HG03571 (cell line): ENCODE measurements around the gene ARHGEF1.
"Not testable (repeated sequence)": the region's sequence is repeated elsewhere in the genome, so short reads cannot be mapped to it uniquely, and the experiment has no call there.

Experiments used
- ATAC-seq: cut with Tn5 transposase; IDR thresholded peaks from one replicate; pipeline ENCODE4 v1.9.1; 2021; ENCODE audit not compliant: unreplicated experiment

Gene ARHGEF1

DNA sequence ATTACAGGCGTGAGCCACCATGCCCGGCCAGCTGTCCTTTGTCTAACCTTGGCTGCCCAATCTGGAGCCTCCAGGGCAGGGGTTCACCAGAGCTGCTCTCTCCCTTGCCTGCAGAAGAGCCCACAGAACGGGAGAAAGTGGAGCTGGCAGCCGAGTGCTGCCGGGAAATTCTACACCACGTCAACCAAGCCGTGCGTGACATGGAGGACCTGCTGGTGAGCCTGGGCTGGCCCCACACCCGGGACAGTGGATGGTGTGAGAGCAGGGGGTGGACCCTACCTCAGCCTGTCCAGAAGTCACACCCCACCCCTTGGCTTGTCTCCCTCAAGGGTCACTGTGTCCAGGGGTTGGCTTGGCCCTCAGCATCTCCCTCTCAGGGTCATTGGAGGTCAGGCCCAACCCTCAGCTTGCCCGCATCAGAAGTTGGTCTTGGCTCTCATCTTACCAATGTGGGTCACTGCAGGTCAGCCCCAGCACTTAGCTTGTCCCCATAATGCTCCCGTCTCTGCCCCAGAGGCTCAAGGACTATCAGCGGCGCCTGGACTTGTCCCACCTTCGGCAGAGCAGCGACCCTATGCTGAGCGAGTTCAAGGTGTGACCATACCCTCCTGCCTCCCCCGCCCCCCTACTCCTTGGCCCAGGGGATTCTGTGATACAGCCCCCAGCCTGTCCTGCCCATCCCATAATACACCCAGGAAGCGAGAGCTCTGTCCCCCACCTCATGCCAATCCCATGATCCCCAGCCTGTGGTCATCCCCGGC, 20.4 kb downstream of the ARHGEF1 start:
- no peak for ATAC-seq

DNA sequence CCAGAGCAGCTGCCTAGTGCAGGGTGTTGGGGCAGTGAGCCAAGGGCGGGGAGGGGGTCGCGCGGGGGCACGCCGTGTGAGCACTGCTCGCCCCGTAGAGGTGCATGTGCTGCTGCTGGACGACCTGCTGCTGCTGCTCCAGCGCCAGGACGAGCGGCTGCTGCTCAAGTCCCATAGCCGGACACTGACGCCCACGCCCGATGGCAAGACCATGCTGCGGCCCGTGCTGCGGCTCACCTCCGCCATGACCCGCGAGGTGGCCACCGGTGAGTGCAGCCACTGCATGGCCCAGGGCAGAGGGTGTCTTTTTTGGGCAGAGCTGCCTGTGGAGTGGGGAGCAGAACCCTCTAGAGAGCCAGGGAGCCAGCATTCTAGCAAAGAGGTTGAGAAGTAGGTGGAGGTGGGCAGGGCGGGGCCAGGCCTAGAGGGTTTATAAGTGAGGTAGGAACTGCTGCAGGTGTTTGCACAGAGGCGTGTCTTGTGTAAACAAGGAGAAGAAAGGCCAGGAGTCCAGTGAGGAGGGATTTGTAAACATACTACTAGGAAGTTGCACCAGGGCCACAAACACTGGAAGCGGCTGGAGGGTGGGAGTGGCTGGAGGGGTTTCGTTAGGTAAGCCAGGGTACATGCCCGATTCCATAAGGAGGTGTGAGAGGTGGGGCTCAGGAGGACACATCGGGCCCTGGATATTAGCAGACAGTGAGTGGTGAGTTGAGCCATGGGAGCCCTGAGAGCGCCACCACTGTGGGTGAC, 21.3 kb downstream of the ARHGEF1 start:
- ATAC-seq: no peak

DNA sequence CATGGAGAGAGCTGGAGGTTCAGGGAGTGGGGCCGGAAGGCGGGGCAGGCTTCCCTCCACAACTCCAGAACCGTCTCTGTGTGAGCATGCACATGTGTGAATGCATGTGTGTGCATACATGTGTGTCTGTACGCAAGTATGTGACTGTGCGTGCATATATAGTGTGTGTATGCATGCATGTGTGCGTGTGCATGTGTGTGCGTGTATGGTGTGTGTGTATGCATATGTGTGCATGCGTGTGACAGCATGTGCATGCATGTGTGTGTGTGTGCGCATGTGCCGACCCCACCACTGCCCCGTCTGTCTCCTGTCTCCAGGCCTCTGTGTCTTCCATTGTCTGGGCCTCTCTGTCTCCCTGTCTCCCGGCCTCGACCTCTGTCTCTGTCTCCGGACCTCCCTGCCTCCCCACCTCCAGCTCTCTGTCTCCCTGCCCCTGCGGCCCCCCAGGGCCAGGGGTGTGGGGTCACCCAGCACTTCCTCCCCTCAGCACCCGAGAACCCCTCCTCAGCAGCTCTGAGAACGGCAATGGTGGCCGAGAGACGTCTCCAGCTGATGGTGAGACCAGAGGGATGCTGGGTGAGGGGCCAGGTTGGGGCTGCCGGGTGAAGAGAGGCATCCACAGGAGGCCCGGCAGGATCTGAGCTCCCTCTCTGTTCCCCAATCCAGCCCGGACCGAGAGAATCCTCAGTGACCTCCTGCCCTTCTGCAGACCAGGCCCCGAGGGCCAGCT, 22.5 kb downstream of the ARHGEF1 start:
- no peak for ATAC-seq

DNA sequence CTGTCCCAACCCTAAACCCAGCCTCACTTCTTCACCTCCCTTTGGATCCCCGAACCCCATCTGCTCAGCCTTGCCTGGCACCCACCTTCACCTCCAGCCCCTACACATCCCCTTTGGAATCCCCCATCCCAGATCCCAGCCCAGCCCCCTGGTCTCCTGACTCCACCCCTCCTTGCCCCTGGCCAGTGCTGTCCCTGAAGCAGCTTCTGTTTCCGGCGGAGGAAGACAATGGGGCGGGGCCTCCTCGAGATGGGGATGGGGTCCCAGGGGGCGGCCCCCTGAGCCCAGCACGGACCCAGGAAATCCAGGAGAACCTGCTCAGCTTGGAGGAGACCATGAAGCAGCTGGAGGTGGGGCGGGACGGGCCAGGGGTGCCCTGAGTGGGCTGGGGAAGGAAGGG, 23.3 kb downstream of the ARHGEF1 start:
- ATAC-seq: no peak

DNA sequence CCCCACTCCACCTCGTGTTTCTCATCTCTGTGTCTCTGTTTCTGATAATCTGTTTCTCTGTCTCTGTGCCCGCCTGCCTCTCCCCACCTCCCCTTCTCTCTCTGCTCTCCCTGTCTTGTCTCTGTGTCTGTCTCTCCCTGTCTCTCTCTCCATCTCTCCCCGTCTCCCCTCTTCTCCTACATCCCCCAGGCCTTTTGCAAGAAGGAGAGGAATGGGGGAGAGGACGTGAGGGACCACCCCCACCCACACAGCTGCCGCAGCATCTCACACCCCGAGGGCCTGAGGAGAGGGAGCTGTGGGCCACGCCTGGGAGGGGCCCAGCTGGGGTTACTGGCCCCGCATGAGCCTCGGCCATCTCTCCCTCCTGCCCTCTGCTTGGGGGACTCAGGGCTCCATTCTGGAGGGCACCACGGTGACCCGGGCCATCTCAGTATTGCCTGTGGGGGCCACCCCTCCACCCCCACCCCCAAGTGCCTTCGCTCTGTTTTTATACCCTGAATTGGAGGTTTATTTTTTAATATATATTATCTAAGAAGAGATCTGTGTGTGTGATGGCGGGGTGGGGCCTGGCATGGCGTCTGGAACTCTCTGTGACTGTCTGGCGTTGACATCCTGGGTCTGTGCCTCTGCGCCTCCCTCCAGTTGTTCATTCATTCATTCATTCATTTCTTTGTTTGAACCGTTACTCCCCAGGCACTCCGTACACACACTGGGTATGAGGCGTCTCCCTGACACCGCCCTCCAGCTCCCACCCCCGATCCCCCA, 24.1 kb downstream of the ARHGEF1 start:
- ATAC-seq: no peak

DNA sequence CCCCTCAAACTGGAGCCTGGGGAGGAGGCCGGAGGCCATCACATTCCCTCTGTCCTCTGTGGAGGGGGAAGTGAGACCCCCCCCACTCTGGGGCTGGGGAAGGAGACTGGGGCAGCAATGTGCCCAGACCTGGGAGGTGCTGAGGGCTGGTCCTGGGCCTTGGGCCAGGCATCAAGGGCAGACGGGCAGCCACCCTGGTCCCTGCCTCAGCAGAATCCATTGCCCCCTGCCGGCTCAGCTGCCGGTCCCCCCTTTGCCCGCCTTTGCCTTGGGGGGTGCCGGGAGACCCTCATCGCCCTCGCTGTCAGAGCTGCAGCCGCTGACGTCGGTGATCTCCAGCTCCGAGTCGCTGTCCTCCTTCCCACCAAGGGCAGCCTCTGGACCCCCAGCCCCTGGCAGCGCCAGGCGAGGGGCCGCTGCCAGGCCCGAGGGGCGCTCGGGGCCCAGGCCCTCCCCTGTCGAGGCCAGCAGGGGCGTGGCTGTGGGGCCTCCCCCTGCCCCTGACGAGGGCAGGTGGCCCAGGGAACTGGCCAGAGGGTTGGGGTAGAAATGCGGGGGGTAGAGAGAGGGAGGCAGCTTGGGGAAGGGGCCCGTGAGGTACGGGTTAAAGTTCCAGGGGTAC, 25.1 kb downstream of the ARHGEF1 start:
- ATAC-seq: no peak

DNA sequence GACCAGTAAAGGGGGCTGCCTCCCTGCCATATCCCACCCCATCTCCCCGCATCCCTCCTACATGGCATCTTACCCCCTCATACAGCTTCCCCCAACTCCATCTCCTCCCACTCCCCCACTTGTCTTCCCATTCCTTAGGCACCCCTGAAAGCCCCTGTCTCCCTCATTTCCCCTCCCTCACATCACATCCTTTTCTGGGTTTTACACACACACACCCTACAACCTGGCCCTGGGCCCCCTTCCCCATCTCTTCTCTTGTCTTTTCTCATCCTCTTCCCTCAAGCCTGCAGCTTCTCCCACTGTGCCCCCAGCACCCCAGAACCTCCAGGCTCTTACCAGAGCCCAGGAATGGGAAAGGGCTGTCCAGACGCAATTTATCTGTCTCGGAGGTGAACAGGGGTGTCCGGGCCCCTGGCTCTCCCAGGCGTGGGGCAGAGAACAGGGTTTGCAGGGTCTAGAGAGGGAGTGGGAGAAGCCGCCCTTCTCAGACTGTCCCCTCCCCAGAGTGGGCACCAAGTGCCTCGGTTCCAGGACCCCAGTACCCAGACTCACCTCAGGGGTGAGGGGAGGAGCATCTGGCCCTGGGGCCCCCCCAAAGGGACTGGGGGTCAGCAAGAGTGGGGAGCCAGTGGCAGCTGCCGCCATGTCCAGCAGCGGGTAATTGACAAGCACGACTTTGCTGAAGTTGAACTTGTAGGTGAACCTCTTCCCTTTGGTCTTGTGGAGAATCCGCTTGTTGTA, 25.9 kb downstream of the ARHGEF1 start:
- ATAC-seq: no peak

DNA sequence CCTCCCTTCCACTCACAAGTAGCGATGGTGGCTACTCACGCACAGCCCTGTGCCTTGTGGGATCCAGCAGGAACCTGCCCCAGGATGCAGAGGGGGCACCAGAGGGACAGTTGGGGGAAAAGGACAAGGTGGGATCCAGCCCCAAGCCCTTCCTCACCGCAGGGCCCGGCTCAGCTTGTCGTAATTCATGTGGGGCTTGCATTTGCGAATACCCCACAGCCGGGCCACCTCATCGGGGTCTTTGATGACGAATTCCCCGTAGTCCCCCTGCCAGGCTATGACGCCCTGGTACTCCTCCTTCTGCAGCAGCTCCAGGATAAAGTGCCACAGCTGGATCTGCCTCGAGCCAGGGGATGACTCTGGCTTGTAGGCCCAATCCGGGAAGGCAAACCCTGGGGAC, 26.7 kb downstream of the ARHGEF1 start:
- no peak for ATAC-seq

DNA sequence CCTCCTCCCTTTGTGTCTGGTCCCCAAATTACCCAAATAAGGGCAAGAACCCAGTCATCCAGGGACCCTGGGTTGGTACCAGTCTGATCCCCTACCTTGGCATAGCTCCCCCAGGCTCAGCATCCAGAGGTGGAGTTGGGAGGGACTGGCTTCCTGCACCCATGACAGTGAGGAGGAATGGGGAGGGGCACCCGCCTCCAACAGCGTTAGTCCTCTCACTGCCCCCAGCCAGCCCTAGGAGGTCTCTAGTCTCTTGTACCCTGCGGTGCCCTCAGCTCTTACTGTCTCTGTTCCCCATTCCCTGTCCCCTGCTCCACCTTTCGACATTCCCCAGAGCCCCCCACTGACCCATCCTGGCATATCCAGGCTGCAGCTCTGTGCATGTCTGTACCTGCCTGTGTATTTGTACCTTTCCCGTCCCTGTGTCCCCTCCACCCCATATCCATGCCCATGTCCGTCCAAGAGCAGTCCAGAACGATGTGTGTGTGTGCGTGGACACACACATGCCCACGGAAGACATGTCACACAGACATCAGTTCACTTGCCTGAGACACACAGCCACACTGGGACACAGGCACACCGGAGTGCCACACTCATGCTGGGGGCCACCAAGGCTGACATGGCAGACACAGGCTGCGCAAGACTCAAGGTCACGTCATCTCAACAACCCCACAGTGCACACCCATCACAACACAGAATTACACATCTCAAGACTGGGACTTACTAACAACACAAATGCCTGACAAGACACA, 27.4 kb downstream of the ARHGEF1 start:
- ATAC-seq: no peak

DNA sequence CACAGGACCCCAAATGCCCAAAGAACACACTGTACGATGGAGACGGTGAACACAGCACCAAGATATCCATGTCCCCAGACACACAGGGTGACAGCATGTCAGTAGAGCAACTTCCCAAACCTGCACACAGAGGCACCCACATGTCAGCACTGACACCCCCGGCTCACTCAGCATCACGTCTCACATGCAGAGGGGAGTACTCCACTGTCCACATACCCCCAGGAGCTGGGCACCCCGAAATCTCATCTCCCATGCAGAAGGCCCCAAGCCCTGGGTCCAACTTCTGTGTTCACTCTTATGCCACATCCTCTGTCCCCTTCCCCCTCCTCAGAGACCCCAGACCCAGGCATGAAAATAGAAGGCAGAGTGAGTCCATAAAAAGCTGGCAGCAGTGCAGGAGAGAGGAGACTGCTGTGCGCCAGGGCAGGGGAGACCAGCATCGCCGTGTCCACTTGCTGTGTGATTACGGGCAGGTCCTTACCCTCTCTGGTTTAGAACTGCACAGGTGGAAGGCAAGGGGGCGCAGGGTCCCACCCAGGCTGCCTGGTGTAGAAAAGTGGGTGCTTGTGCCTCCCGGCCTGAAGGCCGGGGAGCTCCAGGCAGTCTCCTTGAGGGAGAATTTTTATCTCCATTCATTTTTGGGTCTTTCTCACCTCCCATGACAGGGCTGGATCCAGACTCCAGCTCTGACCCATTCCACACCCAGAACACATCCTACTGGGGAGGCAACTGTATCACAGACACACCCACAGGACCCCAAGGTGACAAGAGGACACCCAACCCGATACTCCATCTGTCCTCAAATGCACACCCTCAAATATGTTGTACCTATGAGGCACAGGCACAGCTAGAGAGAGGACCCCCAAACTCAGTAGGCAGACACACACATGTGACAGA, 28.3 kb downstream of the ARHGEF1 start:
- no peak for ATAC-seq

DNA sequence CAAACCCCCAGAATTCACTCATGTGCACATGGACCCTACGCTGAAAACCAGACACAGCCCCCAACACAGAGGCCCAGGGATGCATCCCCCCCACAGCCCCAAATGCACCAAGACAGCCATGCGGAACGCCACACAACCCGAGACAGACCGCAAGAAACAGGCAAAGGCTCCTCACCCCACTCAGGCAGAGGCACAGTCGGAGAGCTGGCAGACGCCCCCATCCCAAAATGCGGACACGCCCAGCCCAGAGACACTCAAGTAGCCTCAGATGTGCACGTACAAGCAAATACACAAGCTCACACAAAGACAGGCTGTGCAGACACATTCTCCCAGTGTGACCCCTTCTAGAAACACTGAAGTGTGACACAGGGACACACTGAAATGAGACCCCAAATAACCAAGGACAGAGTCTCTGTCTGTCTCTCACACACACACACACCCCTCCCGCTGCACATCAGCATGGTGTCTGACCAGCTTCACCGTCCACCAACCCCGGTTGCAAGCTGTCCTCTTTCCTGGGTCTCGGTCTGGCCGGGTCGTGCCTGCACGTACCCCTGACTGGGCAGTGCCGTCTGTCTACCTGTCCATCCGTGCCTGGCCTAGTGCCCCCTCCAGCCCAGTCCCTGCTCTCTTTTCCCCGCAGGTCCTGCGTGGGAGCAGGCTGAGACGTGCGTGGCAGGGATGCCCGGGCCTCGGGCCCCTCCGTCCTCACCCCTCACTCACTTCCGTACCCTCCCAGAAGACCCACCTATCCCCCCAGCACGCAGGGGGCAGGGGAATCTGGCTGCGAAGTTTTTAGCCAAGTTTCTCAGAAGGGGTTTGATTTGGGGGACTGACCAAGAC, 29.1 kb downstream of the ARHGEF1 start:
- ATAC-seq: no peak

DNA sequence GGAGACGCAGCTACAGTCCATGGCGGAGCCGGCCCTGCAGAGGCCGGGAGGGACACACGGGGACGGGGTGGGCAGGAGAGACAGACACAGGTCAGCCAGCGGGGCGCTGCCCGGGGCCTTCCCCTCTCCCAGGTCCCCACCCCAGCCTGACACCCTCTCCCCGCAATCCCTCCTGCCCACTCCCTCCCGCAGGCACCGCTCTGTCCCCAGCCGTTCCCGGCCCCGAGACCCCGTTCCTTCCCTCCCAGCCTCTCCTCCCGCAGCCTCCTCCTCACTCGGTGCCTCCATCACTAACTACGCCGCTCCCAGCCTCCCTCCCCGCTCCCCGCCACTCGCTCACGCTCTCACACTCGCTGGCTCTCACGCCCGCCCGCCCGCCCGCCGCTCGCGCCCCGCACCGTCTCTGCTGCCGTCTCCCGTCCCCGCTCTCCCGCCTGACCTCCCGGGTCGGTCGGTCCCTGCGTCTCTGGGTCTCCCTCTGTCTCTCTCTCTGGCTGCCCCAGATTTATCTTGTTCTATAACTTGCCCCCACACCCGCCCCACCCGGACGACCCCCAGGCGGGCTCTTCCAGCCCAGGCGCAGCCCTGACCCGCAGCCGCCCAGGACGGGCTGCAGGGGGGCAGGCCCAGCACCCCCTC, 30.0 kb downstream of the ARHGEF1 start:
- no peak for ATAC-seq

DNA sequence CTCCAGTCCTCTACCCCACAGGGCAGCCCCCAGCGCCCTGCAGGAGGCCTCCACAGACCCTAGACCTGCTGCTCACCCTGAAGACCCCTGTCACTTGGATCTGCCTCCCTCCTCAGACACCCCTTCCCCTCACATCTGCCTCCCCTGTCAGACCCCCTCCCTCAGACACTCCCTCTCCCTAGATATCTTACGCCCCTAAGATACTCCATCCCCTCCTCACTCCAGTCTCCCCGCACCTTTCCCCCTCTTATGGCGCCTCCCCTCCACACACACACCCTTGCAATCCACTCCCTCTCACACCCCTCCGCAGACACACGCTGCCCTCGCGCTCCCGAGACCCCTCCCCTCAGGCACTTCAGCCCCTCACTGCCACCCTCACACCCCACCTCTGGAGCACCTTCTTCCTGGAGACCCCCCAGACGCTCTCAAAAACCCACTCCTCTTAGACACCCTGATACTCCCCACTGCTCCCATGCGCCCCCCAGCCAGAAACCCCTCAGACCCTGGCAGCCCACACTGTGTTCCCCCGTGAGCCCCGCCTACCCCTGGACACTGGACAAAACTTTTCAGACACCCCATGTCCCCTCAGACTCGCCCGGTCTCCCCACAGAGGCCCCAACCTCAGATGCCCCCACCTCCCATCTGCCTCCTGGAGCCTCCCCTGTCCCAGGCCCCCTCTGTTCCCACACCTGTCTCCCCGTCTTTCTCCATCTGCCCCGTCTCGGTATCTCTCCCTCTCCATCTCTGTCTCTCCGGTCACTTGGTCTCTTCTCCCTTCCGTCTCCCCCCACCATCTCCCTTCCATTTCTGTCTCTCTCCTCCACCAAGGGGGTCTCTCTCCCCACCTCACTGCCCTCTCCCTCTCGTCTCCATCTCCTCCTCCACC, 30.8 kb downstream of the ARHGEF1 start:
- no peak for ATAC-seq

DNA sequence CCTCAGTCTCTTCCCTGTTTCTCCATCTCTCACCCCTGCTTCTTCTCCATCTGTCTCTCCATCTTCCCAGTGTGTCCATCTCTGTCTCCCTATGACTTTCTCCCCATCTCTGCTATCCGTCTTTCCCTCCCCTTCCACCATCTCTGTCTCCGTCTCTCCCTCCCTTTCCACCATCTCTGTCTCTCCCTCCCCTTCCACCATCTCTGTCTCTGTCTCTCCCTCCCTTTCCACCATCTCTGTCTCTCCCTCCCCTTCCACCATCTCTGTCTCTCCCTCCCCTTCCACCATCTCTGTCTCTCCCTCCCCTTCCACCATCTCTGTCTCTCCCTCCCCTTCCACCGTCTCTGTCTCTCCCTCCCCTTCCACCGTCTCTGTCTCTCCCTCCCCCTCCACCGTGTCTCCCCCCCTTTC, 31.4 kb downstream of the ARHGEF1 start:
- not testable (repeated sequence) for ATAC-seq

DNA sequence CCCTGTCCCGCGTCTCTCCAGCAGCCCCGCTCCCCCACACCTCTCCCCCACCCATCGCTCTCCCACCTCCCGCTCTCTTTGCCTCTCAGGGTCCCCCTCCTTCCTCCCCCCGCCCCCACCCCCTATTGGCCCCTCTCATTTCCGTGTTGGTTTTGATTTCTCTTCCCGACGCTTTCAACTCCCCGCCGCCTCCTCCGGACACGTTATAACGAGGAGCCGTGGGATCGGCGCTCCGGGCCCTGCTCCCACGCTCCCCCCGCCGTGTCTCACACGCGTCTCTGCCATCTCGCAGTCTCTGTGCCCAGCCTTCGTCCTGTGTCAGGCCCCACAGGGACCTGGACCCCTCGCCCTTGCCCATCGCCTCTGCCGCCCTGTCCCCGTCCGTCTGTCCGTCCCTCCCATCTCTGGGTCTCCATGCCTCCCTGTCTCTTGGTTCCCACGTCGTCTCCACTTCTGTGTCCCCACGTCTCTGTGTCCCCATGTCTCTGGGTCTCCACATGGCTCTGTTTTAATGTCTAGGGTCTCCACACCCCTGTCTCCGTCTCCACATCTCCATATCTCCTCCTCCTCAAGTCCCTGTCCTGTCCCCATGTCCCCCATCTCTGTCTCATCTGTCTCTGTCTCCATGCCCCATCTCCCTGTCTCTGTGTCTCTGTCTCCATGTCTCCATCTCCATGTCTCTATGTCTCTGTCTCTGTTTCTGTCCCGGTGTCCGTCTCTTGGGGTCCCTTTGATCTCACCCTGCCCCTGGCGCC, 32.2 kb downstream of the ARHGEF1 start:
- no peak for ATAC-seq
